GM12878 (cell line): ENCODE measurements around the gene ANO7. TPM values are rescaled to one million over a fixed set of nuclear protein-coding genes. Genes with fewer than 3 reads are reported as not detected.

Experiments used
- ATAC-seq: fragments of 200-7000 bp; cut with Tn5 transposase; 3 replicates; pipeline ENCODE4 v1.9.1; 2020; ENCODE audit warnings: mild to moderate bottlenecking, moderate library complexity
- BruUV-seq: library from RNA; stranded (reverse); fragments of 400-500 nt; replicated peaks from 2 replicates; lab custom pipeline; 2021; lab: Mats Ljungman, UMichigan
- CTCF ChIA-PET: fragments of 300-600 bp; sonication (Branson Sonifier 250); formaldehyde crosslinking; extraction: SDS; loops from one replicate; lab custom pipeline; 2021; ENCODE audit warnings: inconsistent platforms; lab: Yijun Ruan, JAX
- POLR2A ChIA-PET: fragments of 350-600 bp; formaldehyde crosslinking; extraction: SDS; loops from one replicate; lab custom pipeline; 2021; ENCODE audit warnings: inconsistent platforms; lab: Charles Lee
- RAD21 ChIA-PET: fragments of 300-600 bp; sonication (Branson Sonifier 250); formaldehyde crosslinking; loops from one replicate; lab custom pipeline; 2023; ENCODE audit warnings: antibody characterized with exemption; ENCODE audit not compliant: unreplicated experiment; lab: Charles Lee
- SMC1A ChIA-PET: fragments of 300-600 bp; sonication (Branson Sonifier 250); formaldehyde crosslinking; loops from one replicate; lab custom pipeline; 2023; ENCODE audit not compliant: unreplicated experiment, uncharacterized antibody; lab: Charles Lee
- DNase-seq: peaks from one replicate; pipeline ENCODE4 v3.0.0-alpha.2; 2011; ENCODE audit warnings: low read depth, low spot score
- FAIRE-seq: peaks from 3 replicates; lab custom pipeline; 2011; peaks lifted over from hg19 to GRCh38; lab: Jason Lieb, UNC
- H2AFZ ChIP-seq: 2 replicates; pipeline ENCODE4 v1.6.0; 2011; ENCODE audit warnings: low read depth, low read length, control low read depth; ENCODE audit not compliant: control insufficient read depth
- H3K27ac ChIP-seq: 2 replicates; pipeline ENCODE4 v1.5.1; 2011; ENCODE audit warnings: control low read depth; ENCODE audit not compliant: control insufficient read depth, insufficient read depth
- H3K27me3 ChIP-seq, 2 experiments: replicated peaks in 1 of 2; 2 replicates each; pipeline versions ENCODE4 v1.6.0 to v1.6.1; 2011; ENCODE audit warnings: low read length in 1 of 2; ENCODE audit not compliant: control insufficient read depth in 2 of 2, insufficient read depth in 2 of 2
- H3K36me3 ChIP-seq, 2 experiments: 2 replicates each; pipeline ENCODE4 v1.5.1; 2011; ENCODE audit warnings: low read length in 1 of 2; ENCODE audit not compliant: control insufficient read depth in 2 of 2, insufficient read depth in 2 of 2
- H3K4me1 ChIP-seq: 2 replicates; pipeline ENCODE4 v1.6.1; 2011; ENCODE audit warnings: mild to moderate bottlenecking, low read length, moderate library complexity, mixed read lengths; ENCODE audit not compliant: control insufficient read depth, insufficient read depth
- H3K4me2 ChIP-seq: 2 replicates; pipeline ENCODE4 v1.6.0; 2011; ENCODE audit warnings: control low read depth; ENCODE audit not compliant: control insufficient read depth, insufficient read depth
- H3K4me3 ChIP-seq: fragments of 200-600 bp; sonication (generic); 2 replicates; pipeline ENCODE4 v1.5.1; 2016
- H3K79me2 ChIP-seq: 2 replicates; pipeline ENCODE4 v1.6.0; 2011; ENCODE audit warnings: low read length; ENCODE audit not compliant: control insufficient read depth, insufficient read depth
- H3K9ac ChIP-seq: 2 replicates; pipeline ENCODE4 v1.8.0; 2011; ENCODE audit warnings: low read length, control low read depth, mixed read lengths; ENCODE audit not compliant: control insufficient read depth, insufficient read depth
- H3K9me3 ChIP-seq: replicated peaks from 3 replicates; pipeline ENCODE4 v1.5.1; 2011; ENCODE audit warnings: mild to moderate bottlenecking, low read length; ENCODE audit not compliant: control insufficient read depth, insufficient read depth
- H4K20me1 ChIP-seq: 2 replicates; pipeline ENCODE4 v1.6.0; 2011; ENCODE audit not compliant: control insufficient read depth, insufficient read depth
- EZH2 ChIP-seq: IDR thresholded peaks from 2 replicates; pipeline ENCODE4 v1.6.1; 2012; ENCODE audit warnings: low read depth, mild to moderate bottlenecking, control low read depth, inconsistent platforms, low read length, borderline replicate concordance; ENCODE audit not compliant: control insufficient read depth
- MXI1 ChIP-seq: fragments of 150-350 bp; IDR thresholded peaks from 2 replicates; pipeline ENCODE4 v1.6.1; 2011; ENCODE audit warnings: low read depth, mild to moderate bottlenecking, inconsistent platforms, low read length, improper control_type of control experiment
- PML ChIP-seq: IDR thresholded peaks from 2 replicates; pipeline ENCODE4 v1.6.1; 2012; ENCODE audit warnings: low read length, inconsistent platforms
- POLR2A ChIP-seq: IDR thresholded peaks from 2 replicates; pipeline ENCODE4 v1.6.1; 2011; ENCODE audit warnings: low read depth, mild to moderate bottlenecking, low read length
- SIX5 ChIP-seq: IDR thresholded peaks from 2 replicates; pipeline ENCODE4 v1.6.1; 2011; ENCODE audit warnings: mild to moderate bottlenecking, low read depth, low read length, moderate library complexity; ENCODE audit not compliant: severe bottlenecking
- SP1 ChIP-seq: IDR thresholded peaks from one replicate; pipeline ENCODE4 v1.6.1; 2011; ENCODE audit warnings: low read depth, low read length
- YY1 ChIP-seq: IDR thresholded peaks from 2 replicates; pipeline ENCODE4 v1.6.1; 2011; ENCODE audit warnings: low read depth, mild to moderate bottlenecking, low read length
- WGBS: methylation state at CpG from one replicate; pipeline ENCODE4 v1.1.6; 2016; ENCODE audit warnings: low lambda C conversion rate; ENCODE audit not compliant: insufficient replicate concordance, insufficient coverage; ENCODE audit errors: missing lambda C conversion rate; 5-methylcytosine and 5-hydroxymethylcytosine counted together
- in situ Hi-C: fragments of 300-500 bp; cut with MboI; formaldehyde crosslinking; loops from 9 replicates; pipeline ENCODE4 v1.14.3; 2018; ENCODE audit warnings: mixed read lengths
- intact Hi-C: fragments of 100-400 bp; cut with micrococcal nuclease; formaldehyde crosslinking; loops from one replicate; pipeline ENCODE4 v1.14.2; 2022; ENCODE audit not compliant: unreplicated experiment
- polyA plus RNA-seq, 11 experiments: library from polyadenylated mRNA; depleted of rRNA in 4 of 11; unstranded in 6 of 11; stranded (reverse) in 5 of 11; fragments of >200 nt; fragmentation: Nextera tagmentation in 4 of 11; fragmentation: Illumina TruSeq in 1 of 11; extraction: Ambion mirVana in 4 of 11; extraction: Trizol in 1 of 11; gene quantifications; 1 replicate in 1 of 11; 2 replicates in 10 of 11; pipeline versions ENCODE4 v1.2.1 to v1.2.3, GENCODE V29; 2011 to 2016; ENCODE audit warnings: inconsistent platforms in 2 of 11, missing spikeins in 2 of 11, low read depth in 1 of 11
- total RNA-seq, 4 experiments: library from RNA; depleted of rRNA in 3 of 4; stranded (reverse); fragments of >200 nt in 3 of 4; fragmentation: Illumina TruSeq in 1 of 4; extraction: Trizol in 1 of 4; gene quantifications; 2 replicates each; pipeline versions ENCODE4 v1.2.1 to v1.2.3, GENCODE V29; 2013 to 2021
- TF ChIP-seq, protein P1 (sequence below): IDR thresholded peaks from 2 replicates; pipeline ENCODE4 v1.6.1; 2011; ENCODE audit warnings: low read depth, mild to moderate bottlenecking, low read length, moderate library complexity, borderline replicate concordance; ENCODE audit errors: extremely low read depth
- TF ChIP-seq, protein P2 (sequence below): IDR thresholded peaks from 2 replicates; pipeline ENCODE4 v1.6.1; 2011; ENCODE audit warnings: borderline replicate concordance, low read depth, mild to moderate bottlenecking, moderate library complexity, low read length; ENCODE audit not compliant: insufficient read depth, poor library complexity, severe bottlenecking
- TF ChIP-seq, protein P3 (sequence below): fragments of 450-650 bp; IDR thresholded peaks from 2 replicates; pipeline ENCODE4 v1.6.1; 2017; ENCODE audit warnings: mild to moderate bottlenecking, moderate library complexity

Gene ANO7
- total and polyA plus RNA-seq, 10 of the 15 experiments (the other 5 are each of a cell fraction or from before 2014, with no cell fraction given) = 0.08 to 1.4 (median 0.44) TPM

DNA sequence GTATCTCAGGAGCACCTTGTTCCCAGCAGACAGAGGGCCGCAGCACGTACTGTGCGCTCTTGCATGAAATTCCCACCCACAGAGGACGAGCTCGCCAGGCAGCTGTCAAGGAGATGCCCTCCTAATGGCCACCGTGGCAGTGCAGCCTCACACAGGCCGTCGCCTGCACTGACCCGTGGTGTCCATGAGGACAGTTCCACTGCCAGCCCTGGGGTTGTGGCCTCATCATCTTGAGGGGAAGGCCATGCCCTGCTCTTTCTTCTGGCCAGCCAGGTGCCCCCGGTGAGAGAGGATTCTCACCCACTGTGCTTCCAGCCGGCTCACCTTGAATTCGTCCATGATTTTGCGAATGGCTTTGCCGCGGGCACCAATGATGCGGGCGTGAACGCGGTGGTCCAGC, 42.0 kb downstream of the ANO7 start:
- CTCF ChIA-PET = no interaction called here
- no TSS peak for BruUV-seq
- RAD21 ChIA-PET = no interaction called here
- DNase-seq = no peak
- intact Hi-C loops = no loop called here
- H3K4me3 ChIP-seq = no peak overlapping the region
- no peak overlapping the region for H3K27ac ChIP-seq
- H3K9me3 ChIP-seq = no peaks in the 10 kb centered on the region
- SMC1A ChIA-PET = no interaction called here
- peak; percentile 27; the same call in 1 of the 2 replicates for TF ChIP-seq POLR2A
- no peak for TF ChIP-seq SIX5
- H3K9ac ChIP-seq = no peak overlapping the region
- H4K20me1 ChIP-seq = no peaks in the 10 kb centered on the region
- POLR2A ChIA-PET = no interaction called here
- no peaks in the 10 kb centered on the region for H3K4me1 ChIP-seq
- H2AFZ ChIP-seq = no peak overlapping the region
- no peak for ATAC-seq
- H3K4me2 ChIP-seq = no peak overlapping the region
- in situ Hi-C loops = no loop called here
- no peaks in the 10 kb centered on the region for H3K79me2 ChIP-seq
- peaks cover 49 to 52% of the 10 kb centered on the region in 2 experiments for H3K36me3 ChIP-seq
- no peaks in the 10 kb centered on the region for H3K27me3 ChIP-seq
- FAIRE-seq = no peak
- over 99% methylated on average over 16 of the region's 19 CpGs for WGBS

DNA sequence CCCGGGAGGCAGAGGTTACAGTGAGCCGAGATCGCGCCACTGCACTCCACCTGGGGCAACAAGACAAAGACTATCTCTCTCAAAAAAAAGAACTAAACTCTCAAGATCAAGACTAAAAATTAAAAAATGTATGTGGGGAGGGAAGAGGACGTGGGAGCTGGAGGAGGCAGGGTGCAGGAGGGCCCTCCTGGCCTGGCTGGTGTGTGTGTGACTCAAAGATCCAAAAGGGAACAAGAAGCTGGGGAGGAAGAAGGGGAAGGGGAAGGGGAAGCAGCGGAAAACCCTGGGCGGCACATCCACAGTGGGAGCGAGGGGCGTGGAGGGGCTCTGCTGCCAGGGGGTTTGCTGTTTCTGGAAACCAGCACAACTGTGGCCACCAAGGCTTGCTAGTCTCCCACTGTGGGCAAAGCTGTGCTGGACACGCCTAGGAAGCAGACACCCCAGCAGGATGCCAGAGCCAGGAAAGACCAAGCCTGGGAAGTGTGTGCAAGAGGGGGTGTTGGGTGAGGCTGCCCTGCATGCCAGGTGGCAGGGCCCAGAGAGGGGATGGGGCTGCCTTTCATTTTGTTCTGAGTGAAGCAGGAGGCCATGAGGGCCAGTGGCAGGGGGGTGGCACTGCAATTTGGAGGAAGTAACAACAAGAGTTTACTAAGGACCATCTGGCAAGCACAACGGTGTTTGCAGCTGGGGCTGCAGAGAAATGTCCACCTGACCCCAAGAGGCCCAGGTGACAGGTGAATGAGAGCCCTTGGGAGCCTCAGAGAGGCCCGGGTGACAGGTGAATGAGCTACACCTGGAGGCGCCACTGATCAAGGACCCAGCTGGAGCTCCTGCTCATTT, 44.5 kb downstream of the ANO7 start:
- no peak for ATAC-seq
- H3K79me2 ChIP-seq = no peaks in the 10 kb centered on the region
- no peak overlapping the region for H3K4me2 ChIP-seq
- in situ Hi-C loops (no loop called here), intact Hi-C loops (no loop called here)
- BruUV-seq = no TSS peak
- CTCF ChIA-PET = no interaction called here
- no peak for FAIRE-seq
- no peaks in the 10 kb centered on the region for H4K20me1 ChIP-seq
- no peaks in the 10 kb centered on the region for H3K9me3 ChIP-seq
- peaks cover 58 to 61% of the 10 kb centered on the region in 2 experiments for H3K36me3 ChIP-seq
- H2AFZ ChIP-seq = no peak overlapping the region
- POLR2A ChIA-PET = no interaction called here
- SMC1A ChIA-PET = interaction anchor here (1.0 kb wide), 1 partner anchor 24 kb away, joined by 3 read pairs; no protein-coding TSS in a partner anchor
- no peaks in the 10 kb centered on the region for H3K27me3 ChIP-seq
- H3K9ac ChIP-seq = no peak overlapping the region
- no peaks in the 10 kb centered on the region for H3K4me1 ChIP-seq
- RAD21 ChIA-PET = no interaction called here
- no peak overlapping the region for H3K4me3 ChIP-seq
- no peak for DNase-seq
- H3K27ac ChIP-seq = no peak overlapping the region
- 90% methylated on average over 13 of the region's 13 CpGs for WGBS
- no peak for TF ChIP-seq SP1
- no peak for TF ChIP-seq EZH2
- no peak for TF ChIP-seq MXI1
- TF ChIP-seq, protein P1, sequence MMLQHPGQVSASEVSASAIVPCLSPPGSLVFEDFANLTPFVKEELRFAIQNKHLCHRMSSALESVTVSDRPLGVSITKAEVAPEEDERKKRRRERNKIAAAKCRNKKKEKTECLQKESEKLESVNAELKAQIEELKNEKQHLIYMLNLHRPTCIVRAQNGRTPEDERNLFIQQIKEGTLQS = no peak
- TF ChIP-seq, protein P2, sequence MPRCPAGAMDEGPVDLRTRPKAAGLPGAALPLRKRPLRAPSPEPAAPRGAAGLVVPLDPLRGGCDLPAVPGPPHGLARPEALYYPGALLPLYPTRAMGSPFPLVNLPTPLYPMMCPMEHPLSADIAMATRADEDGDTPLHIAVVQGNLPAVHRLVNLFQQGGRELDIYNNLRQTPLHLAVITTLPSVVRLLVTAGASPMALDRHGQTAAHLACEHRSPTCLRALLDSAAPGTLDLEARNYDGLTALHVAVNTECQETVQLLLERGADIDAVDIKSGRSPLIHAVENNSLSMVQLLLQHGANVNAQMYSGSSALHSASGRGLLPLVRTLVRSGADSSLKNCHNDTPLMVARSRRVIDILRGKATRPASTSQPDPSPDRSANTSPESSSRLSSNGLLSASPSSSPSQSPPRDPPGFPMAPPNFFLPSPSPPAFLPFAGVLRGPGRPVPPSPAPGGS = no peak
- no peak for TF ChIP-seq PML
- TF ChIP-seq, protein P3, sequence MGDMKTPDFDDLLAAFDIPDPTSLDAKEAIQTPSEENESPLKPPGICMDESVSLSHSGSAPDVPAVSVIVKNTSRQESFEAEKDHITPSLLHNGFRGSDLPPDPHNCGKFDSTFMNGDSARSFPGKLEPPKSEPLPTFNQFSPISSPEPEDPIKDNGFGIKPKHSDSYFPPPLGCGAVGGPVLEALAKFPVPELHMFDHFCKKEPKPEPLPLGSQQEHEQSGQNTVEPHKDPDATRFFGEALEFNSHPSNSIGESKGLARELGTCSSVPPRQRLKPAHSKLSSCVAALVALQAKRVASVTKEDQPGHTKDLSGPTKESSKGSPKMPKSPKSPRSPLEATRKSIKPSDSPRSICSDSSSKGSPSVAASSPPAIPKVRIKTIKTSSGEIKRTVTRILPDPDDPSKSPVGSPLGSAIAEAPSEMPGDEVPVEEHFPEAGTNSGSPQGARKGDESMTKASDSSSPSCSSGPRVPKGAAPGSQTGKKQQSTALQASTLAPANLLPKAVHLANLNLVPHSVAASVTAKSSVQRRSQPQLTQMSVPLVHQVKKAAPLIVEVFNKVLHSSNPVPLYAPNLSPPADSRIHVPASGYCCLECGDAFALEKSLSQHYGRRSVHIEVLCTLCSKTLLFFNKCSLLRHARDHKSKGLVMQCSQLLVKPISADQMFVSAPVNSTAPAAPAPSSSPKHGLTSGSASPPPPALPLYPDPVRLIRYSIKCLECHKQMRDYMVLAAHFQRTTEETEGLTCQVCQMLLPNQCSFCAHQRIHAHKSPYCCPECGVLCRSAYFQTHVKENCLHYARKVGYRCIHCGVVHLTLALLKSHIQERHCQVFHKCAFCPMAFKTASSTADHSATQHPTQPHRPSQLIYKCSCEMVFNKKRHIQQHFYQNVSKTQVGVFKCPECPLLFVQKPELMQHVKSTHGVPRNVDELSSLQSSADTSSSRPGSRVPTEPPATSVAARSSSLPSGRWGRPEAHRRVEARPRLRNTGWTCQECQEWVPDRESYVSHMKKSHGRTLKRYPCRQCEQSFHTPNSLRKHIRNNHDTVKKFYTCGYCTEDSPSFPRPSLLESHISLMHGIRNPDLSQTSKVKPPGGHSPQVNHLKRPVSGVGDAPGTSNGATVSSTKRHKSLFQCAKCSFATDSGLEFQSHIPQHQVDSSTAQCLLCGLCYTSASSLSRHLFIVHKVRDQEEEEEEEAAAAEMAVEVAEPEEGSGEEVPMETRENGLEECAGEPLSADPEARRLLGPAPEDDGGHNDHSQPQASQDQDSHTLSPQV = no peak
- TF ChIP-seq YY1 = no peak
